HG03025 (cell line): ENCODE data around the gene KIF3B.
"Not testable (repeated sequence)": the region's sequence is repeated elsewhere in the genome, so short reads cannot be mapped to it uniquely, and the experiment has no call there.

Experiments used
- ATAC-seq: cut with Tn5 transposase; IDR thresholded peaks from one replicate; pipeline ENCODE4 v1.9.1; 2021; ENCODE audit warnings: mild to moderate bottlenecking, moderate library complexity; ENCODE audit not compliant: unreplicated experiment, low FRiP score

KIF3B gene

DNA sequence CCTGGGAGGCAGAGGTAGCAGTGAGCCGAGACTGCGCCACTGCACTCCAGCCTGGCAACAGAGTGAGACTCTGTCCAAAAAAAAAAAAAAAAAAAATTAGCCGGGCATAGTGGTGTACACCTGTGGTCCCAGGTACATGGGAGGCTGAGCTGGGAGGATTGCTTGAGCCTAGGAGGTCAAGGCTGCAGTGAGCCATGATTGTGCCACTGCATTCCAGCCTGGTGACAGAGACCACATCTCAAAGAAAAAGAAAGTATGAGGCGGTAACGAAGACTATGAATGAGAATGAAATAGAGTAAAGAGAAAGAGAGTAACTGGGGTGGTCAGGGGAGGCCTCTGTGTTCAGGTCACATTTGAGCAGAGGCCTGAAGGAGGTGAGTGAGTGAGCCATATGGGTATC lies 31.2 kb upstream of the KIF3B start:
- ATAC-seq: not testable (repeated sequence)

DNA sequence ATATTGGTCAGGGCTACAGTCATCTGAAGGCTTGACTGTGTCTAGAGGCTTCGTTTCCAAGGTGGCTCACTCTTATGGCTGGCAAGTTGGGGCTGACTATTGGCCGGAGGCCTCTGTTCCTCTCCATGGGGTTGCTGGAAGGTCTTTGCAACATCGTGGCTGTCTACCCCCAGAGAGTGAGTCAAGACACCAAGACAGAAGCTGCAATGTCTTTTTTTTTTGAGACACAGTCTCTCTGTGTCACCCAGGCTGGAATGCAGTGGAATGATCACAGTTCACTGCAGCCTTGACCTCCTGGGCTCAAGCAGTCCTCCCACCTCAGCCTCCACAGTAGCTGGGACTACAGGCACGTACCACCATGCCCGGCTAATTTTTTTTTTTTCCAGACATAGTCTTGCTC lies 29.4 kb upstream of the KIF3B start:
- no peak for ATAC-seq

DNA sequence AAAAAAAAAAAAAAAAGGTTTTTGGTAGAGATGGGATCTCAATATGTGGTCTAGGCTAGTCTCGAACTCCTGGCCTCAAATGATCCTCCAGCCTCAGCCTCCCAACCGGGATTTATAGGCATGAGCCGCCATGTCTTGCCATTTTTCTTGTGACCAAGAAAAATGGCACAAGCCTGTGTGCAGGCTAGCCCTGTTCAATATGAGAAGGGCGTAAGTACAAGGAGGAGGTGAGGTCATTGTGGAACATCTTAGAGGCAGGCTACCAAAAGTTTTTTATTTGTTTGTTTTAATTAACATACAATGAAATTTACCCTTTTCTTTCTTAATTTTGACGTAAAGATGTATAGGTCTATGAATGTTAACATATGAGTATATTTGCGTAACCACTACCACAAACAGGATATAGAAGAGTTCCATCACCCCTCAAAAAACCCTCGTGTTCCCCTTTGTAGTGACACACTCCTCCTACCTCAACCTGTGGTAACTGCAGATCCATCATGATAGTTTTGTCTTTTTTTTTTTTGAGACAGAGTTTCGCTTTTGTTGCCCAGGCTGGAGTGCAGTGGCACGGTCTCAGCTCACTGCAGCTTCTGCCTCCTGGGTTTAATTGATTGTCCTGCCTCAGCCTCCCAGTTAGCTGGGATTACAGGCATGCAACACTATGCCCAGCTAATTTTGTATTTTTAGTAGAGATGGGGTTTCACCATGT lies 28.3 kb upstream of the KIF3B start:
- no peak for ATAC-seq

- ATAC-seq: no peak
Measured at GRCh38 chr20:32251470-32251869, 26.0 kb upstream of the KIF3B start.

DNA sequence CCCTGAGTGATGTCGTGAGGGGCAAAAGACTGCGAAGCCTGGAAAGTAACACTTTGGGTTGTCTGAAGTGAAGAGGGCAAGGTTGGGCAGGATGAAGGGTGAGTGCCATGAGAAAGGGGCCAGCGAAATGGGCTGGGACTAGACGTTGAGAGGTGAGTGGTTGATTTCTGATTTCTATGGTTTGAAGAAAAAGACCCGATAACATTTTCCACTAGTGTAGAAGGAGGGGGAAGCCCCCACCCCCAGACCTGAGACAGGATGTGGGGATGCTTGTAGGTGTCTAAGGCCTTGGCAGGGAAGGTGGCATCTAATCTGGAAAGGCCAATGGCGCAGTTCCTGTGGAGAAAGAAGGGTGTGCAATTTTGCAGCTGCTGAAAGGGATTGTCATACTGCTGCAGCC lies 25.3 kb upstream of the KIF3B start:
- ATAC-seq: no peak

DNA sequence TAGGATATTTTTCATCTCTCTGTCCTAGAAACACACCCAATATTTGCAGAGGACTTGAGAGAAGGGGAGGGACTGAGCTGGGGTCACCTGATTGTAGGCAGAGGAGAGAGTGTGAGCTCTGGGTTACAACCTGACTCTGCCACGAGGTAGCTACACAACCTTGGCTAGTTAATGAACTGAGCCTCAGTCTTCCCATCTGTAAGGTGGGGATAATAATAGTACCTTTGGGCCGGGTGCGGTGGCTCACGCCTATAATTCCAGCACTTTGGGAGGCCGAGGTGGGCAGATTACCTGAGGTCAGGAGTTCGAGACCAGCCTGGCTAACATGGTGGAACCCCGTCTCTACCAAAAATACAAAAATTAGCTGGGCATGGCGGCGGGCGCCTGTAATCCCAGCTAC lies 16.5 kb upstream of the KIF3B start:
- not testable (repeated sequence) for ATAC-seq

DNA sequence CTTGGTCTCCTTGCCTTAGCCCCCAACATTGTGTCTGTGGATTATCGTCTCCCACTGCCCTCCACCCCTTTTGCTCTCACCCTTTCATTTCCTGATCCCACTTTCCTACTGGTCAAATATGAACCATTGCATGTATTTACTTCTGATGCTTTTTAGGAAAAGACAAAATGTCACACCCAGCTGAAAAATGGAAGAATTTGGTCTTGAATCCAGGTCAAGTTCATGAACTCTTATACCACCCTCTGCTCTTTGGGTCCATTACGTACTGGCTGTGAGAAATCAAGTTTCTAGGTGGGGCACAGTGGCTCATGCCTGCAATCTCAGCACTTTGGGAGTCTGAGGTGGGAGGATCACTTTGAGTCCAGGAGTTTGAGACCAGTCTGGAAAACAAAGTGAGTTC lies 15.8 kb upstream of the KIF3B start:
- no peak for ATAC-seq

DNA sequence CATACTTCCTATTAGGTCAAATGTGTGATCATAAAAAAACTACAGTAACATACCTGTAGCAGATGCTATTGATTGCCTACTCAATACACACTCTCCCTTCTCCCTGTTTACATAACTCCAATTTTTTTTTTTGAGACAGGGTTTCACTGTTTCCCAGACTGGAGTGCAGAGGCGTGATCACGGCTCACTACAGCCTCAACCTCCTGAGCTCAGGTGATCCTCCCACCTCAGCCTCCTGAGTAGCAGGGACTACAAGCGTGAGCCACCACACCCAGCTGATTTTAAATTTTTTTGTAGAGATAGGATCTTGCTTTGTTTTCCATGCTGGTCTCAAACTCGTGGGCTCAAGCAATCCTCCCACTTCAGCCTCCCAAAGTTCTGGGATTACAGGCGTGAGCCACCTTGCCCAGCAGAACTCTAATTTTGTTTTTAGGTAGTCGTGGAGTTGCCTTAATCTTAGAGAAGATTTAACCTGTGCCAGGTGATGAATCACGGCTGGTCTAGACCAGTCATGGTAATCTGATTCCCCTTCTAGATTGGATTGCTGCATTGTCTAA lies 14.0 kb upstream of the KIF3B start:
- ATAC-seq: no peak

DNA sequence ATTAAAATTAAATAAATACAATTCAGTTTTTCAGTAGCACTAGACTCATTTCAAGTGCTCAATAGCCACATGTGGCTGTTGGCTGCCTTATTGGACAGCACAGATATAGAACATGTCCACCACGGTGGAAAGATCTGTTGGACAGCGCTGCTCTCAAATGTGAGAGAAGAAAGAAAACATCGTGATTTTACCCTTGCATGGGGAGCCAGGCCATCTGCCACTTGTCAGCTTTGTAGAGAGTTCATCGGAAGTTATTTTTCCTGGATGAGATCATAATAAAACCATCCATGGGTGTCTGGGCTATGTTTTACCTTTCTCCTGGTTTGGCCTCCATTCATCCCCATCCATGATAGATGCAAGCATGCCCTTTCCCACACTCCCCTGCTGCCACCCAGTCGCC lies 5.8 kb upstream of the KIF3B start:
- no peak for ATAC-seq

DNA sequence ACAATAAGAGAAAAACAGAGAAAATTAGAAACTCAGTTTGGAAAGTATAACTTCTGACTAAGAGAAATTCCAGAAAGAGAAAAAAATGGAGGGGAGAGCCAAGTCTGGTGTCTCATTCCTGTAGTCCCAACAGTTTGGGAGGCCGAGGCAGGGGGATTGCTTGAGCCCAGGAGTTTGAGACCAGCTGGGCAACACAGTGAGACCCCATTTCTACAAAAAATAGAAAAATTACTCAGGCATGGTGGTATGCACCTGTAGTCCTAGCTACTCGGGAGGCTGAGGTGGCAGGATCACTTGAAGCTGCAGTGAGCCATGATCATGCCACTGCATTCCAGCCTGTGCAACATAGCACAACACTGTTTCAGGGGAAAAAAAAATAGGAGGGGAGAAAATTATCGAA lies 3.1 kb upstream of the KIF3B start:
- no peak for ATAC-seq

DNA sequence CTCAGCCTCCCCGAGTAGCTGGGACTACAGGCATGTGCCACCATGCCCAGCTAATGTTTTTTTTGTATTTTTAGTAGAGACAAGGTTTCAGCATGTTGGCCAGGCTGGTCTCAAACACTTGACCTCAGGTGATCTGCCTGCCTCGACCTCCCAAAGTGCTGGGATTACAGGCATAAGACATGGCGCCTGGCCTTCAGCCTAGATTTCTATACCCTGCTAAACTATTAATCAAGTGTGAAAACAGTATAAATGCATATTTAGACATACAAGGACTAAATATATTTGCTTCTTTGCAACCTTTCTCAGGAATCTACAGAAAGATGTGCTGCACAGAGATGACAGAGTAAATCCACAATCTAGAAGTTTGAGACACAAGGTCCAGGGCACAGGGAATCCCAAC lies 2.3 kb upstream of the KIF3B start:
- ATAC-seq: not testable (repeated sequence)

GRCh38 chr20:32278199-32278643 lies 770 bp downstream of the KIF3B start:
- no peak for ATAC-seq

GRCh38 chr20:32281711-32282110 lies 4.3 kb downstream of the KIF3B start:
- no peak for ATAC-seq

DNA sequence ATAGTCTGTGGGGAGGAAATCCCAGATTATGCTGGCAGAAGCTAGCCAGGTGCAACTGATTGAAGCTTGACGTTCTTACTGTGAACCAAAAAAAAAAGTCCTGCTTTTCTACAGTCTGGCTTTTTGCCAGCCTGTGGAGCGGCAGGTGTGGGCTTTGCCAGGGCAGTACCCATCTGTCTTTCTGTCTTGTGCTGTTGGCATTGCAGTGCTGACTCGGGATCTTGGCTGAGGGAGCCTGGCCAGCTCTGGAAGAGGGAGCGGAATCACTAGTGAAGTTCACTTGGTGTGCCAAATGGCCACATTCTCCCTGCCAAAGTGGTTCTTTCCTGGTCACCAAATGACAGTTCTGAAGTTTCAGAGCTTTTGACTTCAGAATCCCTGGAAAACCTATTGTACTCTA lies 5.0 kb downstream of the KIF3B start:
- no peak for ATAC-seq

GRCh38 chr20:32285082-32285620 lies 7.7 kb downstream of the KIF3B start:
- no peak for ATAC-seq

GRCh38 chr20:32285621-32286371 lies 8.3 kb downstream of the KIF3B start:
- no peak for ATAC-seq

- no peak for ATAC-seq
Measured at GRCh38 chr20:32287231-32287638, 9.8 kb downstream of the KIF3B start.

DNA sequence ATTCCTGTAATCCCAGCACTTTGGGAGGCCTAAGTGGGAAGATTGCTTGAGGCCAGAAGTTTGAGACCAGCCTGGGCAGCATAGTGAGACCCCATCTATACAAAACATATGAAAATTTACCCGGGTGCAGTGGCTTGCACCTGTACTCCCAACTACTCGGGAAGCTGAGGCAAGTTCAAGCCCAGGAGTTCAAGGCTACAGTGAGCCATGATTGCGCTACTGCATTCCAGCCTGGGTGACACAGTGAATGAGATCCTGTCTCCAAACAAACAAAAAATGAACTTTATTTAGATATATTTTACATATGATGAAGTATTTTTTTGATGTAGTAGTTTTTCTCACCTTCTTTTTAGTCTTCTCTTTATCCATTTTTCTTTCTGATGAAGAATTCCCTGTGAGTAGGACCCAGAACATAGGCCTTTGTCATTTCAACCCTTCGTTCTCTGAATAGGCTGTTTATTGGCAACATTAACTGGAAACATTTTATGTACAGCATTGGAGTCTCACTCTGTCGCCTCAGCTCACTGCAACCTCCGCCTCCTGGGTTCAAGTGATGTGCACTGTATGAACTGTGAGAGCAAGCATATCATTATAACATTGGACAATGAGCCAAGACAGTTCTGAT lies 10.9 kb downstream of the KIF3B start:
- ATAC-seq: no peak

GRCh38 chr20:32289299-32289660 lies 11.8 kb downstream of the KIF3B start:
- not testable (repeated sequence) for ATAC-seq

DNA sequence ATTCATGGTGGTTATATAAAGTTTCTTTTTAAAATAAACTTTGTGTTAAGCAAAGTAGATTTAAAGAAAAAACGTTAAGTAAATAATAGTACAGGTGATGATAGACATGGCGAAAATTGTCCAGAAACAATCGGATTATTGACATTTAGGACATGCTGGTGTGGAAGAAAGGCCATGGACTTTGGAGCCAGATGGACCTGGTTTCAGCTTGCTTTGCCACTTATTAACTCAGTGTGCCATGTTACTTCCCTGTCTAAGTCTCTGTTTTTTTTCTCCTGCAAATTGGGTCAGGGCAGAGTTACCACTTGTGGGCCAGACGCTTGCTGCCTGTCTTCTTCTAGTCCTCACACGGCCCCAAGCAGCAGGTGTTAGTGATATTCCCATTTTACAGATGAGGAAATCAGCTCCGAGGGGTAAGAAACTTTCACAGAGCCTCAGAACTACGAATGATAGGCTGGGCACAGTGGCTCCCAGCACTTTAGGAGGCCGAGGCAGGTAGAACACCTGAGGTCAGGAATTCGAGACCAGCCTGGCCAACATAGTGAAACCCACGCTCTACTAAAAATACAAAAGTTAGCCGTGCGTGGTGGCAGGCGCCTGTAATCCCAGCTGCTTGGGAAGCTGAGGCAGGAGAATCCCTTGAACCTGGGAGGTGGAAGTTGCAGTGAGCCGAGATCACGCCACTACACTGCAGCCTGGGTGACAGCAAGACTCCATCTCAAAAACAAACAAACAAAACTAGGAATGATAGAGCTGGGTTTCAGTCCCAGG lies 12.4 kb downstream of the KIF3B start:
- no peak for ATAC-seq
